HG03103 (cell line): ENCODE data around the gene ACTR1B.
"Not testable (repeated sequence)": the region's sequence is repeated elsewhere in the genome, so short reads cannot be mapped to it uniquely, and the experiment has no call there.

Experiments
- ATAC-seq: cut with Tn5 transposase; IDR thresholded peaks from one replicate; pipeline ENCODE4 v1.9.1; 2021; ENCODE audit warnings: low read depth; ENCODE audit not compliant: unreplicated experiment

ACTR1B gene

DNA sequence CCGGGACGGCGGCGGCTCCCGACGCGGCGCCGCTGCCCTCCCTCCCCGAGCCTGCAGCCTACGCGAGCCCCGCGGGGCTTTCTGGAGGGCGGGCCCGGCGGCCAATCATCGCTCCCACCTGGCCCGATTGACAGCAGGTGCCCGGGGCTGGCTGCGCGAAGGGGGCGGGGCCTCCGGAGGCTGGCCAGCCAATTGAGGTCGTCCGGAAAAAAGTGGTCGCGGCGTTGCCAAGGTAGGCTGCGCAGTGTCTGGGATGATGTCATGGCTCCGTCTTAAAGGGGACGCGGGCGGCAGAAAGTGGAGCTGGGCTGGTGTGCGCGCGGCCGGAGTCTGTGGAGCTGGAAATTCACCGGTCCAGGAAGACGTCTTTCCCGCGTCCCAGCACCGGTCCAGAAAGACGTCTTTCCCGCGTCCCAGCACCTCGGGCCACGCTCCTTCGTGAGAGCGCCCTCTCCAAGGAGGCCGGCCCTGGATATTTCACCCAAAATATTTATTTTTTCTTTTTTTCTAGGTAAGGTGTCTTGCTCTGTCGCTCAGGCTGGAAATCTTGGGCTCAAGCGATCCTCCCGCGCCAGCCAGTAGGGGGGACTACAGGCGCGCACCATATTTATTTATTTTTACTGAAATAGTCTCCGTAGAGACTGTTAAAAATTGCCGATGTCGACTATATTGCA lies at the start of gene ACTR1B:
TSS of gene ACTR1B (minus strand) at position 83 of the 674 bp plus-strand sequence. CDS start 154 bp downstream, outside the sequence.
- peak; percentile 85 for ATAC-seq

- ATAC-seq, result no peak
Measured at GRCh38 chr2:97712693-97713295, 49.0 kb upstream of the ACTR1B start.

GRCh38 chr2:97712175-97712574 lies 48.3 kb upstream of the ACTR1B start:
- not testable (repeated sequence) for ATAC-seq

- ATAC-seq, result no peak
Measured at GRCh38 chr2:97711394-97711711, 47.5 kb upstream of the ACTR1B start.

DNA sequence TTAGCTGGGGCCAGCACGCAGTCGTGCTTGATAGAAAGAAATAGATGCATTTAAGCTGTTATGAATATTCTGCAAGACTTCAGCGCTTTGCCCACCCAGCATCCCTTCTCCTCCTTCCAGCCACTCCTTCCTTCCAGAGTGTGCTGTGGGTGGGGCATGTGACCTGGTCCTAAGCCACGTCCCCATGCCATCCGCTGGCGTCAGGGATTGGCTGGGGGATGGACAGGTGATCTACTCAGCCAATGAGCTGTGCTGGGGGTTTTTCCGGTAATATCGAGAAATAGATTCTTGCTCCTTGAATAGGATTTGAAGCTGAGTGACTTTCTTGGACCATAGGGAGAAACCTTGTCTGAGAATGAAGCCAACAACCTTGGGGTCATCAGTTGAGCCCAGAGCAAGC lies 44.8 kb upstream of the ACTR1B start:
- no peak for ATAC-seq

- no peak for ATAC-seq
Measured at GRCh38 chr2:97708048-97708380, 44.2 kb upstream of the ACTR1B start.

GRCh38 chr2:97707362-97708047 lies 43.7 kb upstream of the ACTR1B start:
- no peak for ATAC-seq

GRCh38 chr2:97706708-97707345 lies 43.0 kb upstream of the ACTR1B start:
- no peak for ATAC-seq

- ATAC-seq, result no peak
Measured at GRCh38 chr2:97706112-97706511, 42.3 kb upstream of the ACTR1B start.

GRCh38 chr2:97704989-97705388 lies 41.1 kb upstream of the ACTR1B start:
- no peak for ATAC-seq

DNA sequence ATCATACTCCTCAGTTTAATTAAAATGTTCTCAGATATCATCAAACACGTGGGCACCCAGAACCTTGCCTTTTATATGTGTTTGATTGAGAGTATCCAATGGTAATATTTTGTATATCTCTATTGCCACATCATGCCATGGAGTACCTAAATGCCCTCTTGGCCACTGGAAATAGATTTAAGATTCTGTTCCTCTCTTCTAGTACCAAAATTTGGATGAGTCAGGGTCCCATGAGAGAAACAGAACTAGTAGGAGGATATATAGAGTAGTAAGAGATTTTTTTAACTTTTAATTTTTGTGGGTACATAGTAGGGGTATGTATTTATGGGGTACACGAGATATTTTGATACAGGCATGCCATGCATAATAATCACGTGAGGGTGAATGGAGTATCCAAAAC lies 39.9 kb upstream of the ACTR1B start:
- no peak for ATAC-seq

GRCh38 chr2:97702731-97703470 lies 39.1 kb upstream of the ACTR1B start:
- ATAC-seq, result no peak

- ATAC-seq, result no peak
Measured at GRCh38 chr2:97701851-97702465, 38.1 kb upstream of the ACTR1B start.

DNA sequence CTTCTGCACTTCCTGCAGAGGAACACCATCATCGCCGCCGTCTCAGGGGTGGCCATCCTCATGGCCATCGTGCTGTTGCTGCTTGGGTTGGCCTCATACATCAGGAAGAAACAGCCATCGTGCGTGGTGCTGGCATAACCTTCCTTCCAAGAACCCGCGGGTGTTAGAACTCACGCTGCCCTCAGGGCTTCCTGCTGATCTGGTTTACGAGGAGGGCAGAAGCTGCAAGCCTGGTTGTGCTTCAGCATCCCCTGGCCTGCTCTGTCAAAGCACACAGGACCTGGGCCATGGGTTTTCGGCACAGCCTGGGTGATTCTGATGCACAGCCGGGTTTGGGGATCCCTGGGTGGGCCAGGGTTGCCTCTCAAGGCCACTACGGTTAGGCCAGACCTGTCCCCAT lies 37.3 kb upstream of the ACTR1B start:
- ATAC-seq, result no peak

- ATAC-seq, result no peak
Measured at GRCh38 chr2:97699765-97700444, 36.1 kb upstream of the ACTR1B start.

DNA sequence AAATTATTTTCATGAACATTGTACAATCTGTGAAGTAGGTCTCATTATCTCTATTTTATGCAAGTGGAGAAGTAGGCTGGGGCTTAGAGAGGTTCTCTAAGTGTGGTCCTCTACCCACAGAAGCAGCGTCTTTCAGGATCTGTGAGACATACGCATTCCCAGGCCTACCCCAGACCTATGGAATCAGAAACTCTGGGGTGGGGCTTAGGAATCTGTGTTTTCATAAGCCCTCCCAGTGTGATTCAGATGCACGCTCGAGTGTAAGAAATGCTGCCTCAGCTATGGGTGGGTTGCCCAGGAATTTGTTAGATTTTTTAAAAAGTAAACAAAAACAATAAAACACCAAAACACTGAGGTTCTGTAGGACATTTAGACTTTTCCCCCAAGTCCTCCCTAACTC lies 34.7 kb upstream of the ACTR1B start:
- ATAC-seq, result no peak

- ATAC-seq, result no peak
Measured at GRCh38 chr2:97697252-97698235, 33.7 kb upstream of the ACTR1B start.

GRCh38 chr2:97695744-97696143 lies 31.9 kb upstream of the ACTR1B start:
- no peak for ATAC-seq

- ATAC-seq, result no peak
Measured at GRCh38 chr2:97693476-97693875, 29.6 kb upstream of the ACTR1B start.
